Osteoblast (primary cell): ENCODE measurements around the gene ARHGAP6. TPM values are rescaled to one million over a fixed set of nuclear protein-coding genes. Genes with fewer than 3 reads are reported as not detected.

Experiments used
- DNase-seq: peaks from one replicate; pipeline ENCODE4 v3.0.0; 2011; ENCODE audit warnings: low spot score, mixed read lengths; ENCODE audit not compliant: insufficient read length; ENCODE audit errors: missing footprints
- H2AFZ ChIP-seq: 2 replicates; pipeline ENCODE4 v1.6.0; 2011; ENCODE audit warnings: mild to moderate bottlenecking, low read length
- H3K27ac ChIP-seq: 2 replicates; pipeline ENCODE4 v1.5.1; 2011; ENCODE audit warnings: mild to moderate bottlenecking, low read depth, low read length, moderate library complexity
- H3K27me3 ChIP-seq: 2 replicates; pipeline ENCODE4 v1.6.0; 2012; ENCODE audit warnings: mild to moderate bottlenecking, control low read depth, inconsistent platforms, low read length, moderate library complexity; ENCODE audit not compliant: insufficient read depth
- H3K36me3 ChIP-seq: 2 replicates; pipeline ENCODE4 v1.5.1; 2011; ENCODE audit warnings: mild to moderate bottlenecking, low read length, control low read depth, moderate library complexity; ENCODE audit not compliant: insufficient read depth
- H3K4me1 ChIP-seq: 2 replicates; pipeline ENCODE4 v1.5.1; 2011; ENCODE audit warnings: mild to moderate bottlenecking, low read length, control low read depth, moderate library complexity; ENCODE audit not compliant: insufficient read depth
- H3K4me2 ChIP-seq: 2 replicates; pipeline ENCODE4 v1.6.0; 2011; ENCODE audit warnings: mild to moderate bottlenecking, low read length; ENCODE audit not compliant: insufficient read depth
- H3K4me3 ChIP-seq: fragments of 200-600 bp; sonication (generic); 3 replicates; pipeline ENCODE4 v1.5.1; 2012; ENCODE audit warnings: mild to moderate bottlenecking, low read length, inconsistent platforms; ENCODE audit not compliant: insufficient read depth
- H3K79me2 ChIP-seq: 2 replicates; pipeline ENCODE4 v1.6.0; 2012; ENCODE audit warnings: mild to moderate bottlenecking, low read length, control low read depth, inconsistent platforms; ENCODE audit not compliant: insufficient read depth
- H3K9me3 ChIP-seq: 2 replicates; pipeline ENCODE4 v1.5.1; 2011; ENCODE audit warnings: low read depth, low read length, control low read depth
- H4K20me1 ChIP-seq: 2 replicates; pipeline ENCODE4 v1.6.0; 2012; ENCODE audit warnings: mild to moderate bottlenecking, low read length, control low read depth; ENCODE audit not compliant: insufficient read depth
- CTCF ChIP-seq: IDR thresholded peaks from 2 replicates; pipeline ENCODE4 v1.5.1; 2011; ENCODE audit warnings: mild to moderate bottlenecking, low read depth, low read length, moderate library complexity; ENCODE audit errors: extremely low read depth
- total RNA-seq: library from RNA; depleted of rRNA; stranded (reverse); fragments of >200 nt; gene quantifications from 2 replicates; pipeline ENCODE4 v1.2.3, GENCODE V29; 2012

ARHGAP6 gene
- total RNA-seq, 1 donor, result 2.2 TPM

GRCh38 chrX:11403631-11404030 lies 262.1 kb downstream of the ARHGAP6 start:
- H4K20me1 ChIP-seq, result no peaks in the 10 kb centered on the region
- H3K36me3 ChIP-seq, result no peaks in the 10 kb centered on the region
- no peaks in the 10 kb centered on the region for H3K9me3 ChIP-seq
- no peak overlapping the region for H2AFZ ChIP-seq
- TF ChIP-seq CTCF, result no peak
- H3K4me2 ChIP-seq, result no peak overlapping the region
- DNase-seq, result no peak
- no peak overlapping the region for H3K27ac ChIP-seq
- no peaks in the 10 kb centered on the region for H3K79me2 ChIP-seq
- no peaks in the 10 kb centered on the region for H3K27me3 ChIP-seq
- no peak overlapping the region for H3K4me3 ChIP-seq
- peaks cover 7% of the 10 kb centered on the region for H3K4me1 ChIP-seq

GRCh38 chrX:11401966-11402365 lies 263.8 kb downstream of the ARHGAP6 start:
- Histone ChIP-seq H3K27ac (no peak overlapping the region), H3K4me3 (no peak overlapping the region), H3K79me2 (no peaks in the 10 kb centered on the region), H3K4me2 (no peak overlapping the region), H4K20me1 (no peaks in the 10 kb centered on the region), H3K36me3 (no peaks in the 10 kb centered on the region), H3K9me3 (no peaks in the 10 kb centered on the region), H3K27me3 (no peaks in the 10 kb centered on the region), H3K4me1 (no peaks in the 10 kb centered on the region), H2AFZ (no peak overlapping the region)
- no peak for DNase-seq
- no peak for TF ChIP-seq CTCF

GRCh38 chrX:11399489-11400094 lies 266.1 kb downstream of the ARHGAP6 start:
- no peak for TF ChIP-seq CTCF
- H3K4me1 ChIP-seq, result no peaks in the 10 kb centered on the region
- H3K4me2 ChIP-seq, result no peak overlapping the region
- no peaks in the 10 kb centered on the region for H3K79me2 ChIP-seq
- no peaks in the 10 kb centered on the region for H3K9me3 ChIP-seq
- H3K27ac ChIP-seq, result no peak overlapping the region
- no peaks in the 10 kb centered on the region for H3K27me3 ChIP-seq
- no peak for DNase-seq
- no peak overlapping the region for H3K4me3 ChIP-seq
- no peaks in the 10 kb centered on the region for H3K36me3 ChIP-seq
- no peaks in the 10 kb centered on the region for H4K20me1 ChIP-seq
- H2AFZ ChIP-seq, result no peak overlapping the region

GRCh38 chrX:11398785-11399184 lies 266.9 kb downstream of the ARHGAP6 start:
- no peak overlapping the region for H3K27ac ChIP-seq
- H2AFZ ChIP-seq, result no peak overlapping the region
- no peak overlapping the region for H3K4me2 ChIP-seq
- no peaks in the 10 kb centered on the region for H3K4me1 ChIP-seq
- no peaks in the 10 kb centered on the region for H3K9me3 ChIP-seq
- H3K4me3 ChIP-seq, result no peak overlapping the region
- H3K36me3 ChIP-seq, result no peaks in the 10 kb centered on the region
- no peaks in the 10 kb centered on the region for H3K27me3 ChIP-seq
- TF ChIP-seq CTCF, result no peak
- no peaks in the 10 kb centered on the region for H4K20me1 ChIP-seq
- H3K79me2 ChIP-seq, result no peaks in the 10 kb centered on the region
- no peak for DNase-seq
